Fibroblast of skin of right quadriceps (primary cell): ENCODE measurements around the gene PAPPA.

Source experiments
- DNase-seq: peaks from one replicate; pipeline ENCODE4 v3.0.0-alpha.2; 2013

Gene PAPPA

GRCh38 chr9:116391306-116391900 is 237.8 kb downstream of the PAPPA start:
- DNase-seq = peak; percentile 91

DNA sequence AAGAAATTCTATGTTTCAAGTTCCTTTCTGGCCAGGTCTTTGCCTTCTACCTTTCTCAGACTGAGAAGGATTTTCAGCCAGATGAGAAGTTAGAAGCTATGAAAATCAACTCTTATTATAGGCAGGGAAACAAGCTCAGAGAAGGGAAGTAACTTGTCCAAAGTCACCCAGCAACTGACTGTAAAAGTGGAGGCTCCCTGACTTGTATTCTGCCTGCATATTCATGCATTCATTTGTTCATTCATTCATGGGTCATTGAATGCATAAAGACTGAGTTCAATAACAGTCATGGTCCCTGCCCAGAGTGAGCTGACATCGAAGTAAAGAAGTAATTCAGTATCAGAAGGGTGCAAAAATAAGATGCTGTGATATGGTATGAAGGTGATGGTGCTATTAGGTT is 239.6 kb downstream of the PAPPA start:
- no peak for DNase-seq

DNA sequence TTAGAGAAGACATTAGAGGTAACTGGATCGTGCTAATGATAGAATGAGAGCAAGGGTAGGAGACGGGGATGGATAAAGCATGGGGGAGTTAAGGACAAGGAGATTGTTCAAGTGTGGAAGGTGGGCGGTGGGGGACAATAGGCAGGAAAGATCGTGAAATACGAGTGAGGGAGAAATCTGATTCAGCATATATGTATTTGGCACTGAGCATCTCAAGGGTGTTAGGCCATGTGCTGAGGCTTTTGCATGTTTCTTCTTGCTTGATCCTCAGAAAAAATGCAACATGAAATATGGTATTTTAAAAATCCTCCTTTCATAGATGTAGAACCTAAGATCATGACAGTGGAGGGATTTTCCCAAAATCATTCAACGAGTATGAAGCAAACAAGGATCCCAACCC is 240.5 kb downstream of the PAPPA start:
- DNase-seq = no peak

DNA sequence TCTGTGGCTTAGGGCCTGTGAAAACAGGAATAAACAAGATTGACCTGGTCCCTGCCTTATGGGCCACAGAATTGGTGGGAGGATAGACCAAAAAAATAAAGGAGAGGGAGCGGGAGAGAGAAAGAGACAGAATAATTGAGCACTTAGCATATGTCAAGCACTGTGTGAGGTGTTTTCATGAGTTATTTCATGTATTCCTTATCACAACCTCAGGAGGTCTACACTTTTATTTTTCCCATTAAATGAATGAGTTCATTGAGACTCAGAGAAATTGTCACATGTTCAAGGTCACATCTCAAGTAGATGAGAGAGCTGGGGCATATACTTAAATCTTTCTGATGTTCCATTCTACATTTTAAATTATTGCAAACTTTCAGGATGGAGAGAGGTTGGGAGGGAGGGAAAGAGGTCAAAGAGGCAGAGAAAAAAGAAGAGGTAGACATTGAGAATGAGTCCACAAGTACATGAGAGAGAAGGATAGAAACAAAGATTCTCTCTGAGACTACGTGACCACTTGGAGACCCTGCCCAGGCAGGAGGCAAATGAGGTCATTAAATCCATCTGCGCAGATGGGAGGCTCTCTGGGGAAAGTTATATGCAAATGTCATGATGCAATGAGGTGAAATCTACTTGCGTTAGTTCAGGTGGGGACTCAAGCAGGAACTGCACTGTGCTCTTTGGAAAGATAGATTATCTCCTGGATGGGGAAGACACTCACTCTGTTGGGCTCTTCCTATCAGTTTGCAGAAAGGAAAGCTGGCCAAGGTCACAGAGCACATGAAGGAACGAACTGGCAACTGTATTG is 241.5 kb downstream of the PAPPA start:
- no peak for DNase-seq

DNA sequence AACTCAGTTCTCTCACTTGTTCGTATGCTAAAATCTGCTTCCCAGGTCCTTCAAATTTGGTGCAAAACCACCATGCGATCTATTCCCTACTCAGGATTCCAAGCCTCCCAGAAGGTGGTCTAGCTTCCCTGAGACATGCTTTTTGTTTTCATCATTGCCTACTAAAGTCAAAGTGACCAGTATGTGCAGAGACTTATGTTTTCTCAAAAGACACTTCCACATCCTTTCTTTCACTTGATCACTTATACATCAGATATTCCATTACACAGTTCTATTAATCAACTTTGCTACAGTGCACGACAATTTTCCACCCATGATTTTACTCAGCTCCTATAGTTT is 242.1 kb downstream of the PAPPA start:
- no peak for DNase-seq

DNA sequence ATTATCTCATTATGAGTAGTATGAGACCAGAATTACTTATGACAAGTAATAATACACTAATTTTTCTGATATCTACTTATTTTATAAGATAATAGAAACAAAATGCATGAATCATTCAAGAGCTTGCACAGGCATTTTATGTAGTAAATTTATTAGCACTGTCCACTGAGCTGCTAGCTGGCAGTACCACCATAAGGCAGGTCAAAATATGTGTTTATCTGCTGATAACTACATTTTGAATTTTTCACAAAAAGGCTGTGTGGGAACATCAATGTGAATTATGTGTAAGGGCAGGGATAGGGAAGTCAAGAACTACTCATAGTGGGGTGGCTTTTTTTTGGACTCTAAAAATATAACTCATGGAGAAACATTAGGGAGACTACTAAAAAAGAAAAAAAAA is 249.6 kb downstream of the PAPPA start:
- DNase-seq = no peak

- DNase-seq = no peak
Observed at GRCh38 chr9:116404228-116404627, 250.6 kb downstream of the PAPPA start.

GRCh38 chr9:116405321-116405720 is 251.7 kb downstream of the PAPPA start:
- no peak for DNase-seq

GRCh38 chr9:116406469-116406868 is 252.9 kb downstream of the PAPPA start:
- DNase-seq = no peak

DNA sequence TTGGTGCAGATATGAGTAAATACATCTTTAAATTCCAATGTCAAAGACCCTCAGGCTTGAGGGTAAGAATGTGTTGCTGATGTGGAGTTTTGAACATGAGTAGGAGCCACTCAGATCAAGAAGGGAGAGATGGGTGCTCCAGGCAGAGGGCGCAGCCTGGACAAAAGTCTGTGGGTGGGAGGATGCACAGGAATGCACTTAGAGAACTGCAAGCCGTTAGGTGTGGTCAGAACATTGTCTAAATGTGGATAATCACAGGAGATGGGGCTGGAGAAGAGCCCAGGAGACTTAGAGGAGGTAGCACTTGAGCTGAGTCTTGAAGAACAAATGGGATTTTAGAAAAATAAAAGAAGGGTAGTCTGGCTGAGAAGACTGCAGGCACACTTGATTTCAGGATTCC is 255.5 kb downstream of the PAPPA start:
- no peak for DNase-seq

- DNase-seq = no peak
Observed at GRCh38 chr9:116409638-116410037, 256.0 kb downstream of the PAPPA start.

GRCh38 chr9:116411506-116411905 is 257.9 kb downstream of the PAPPA start:
- no peak for DNase-seq

- DNase-seq = no peak
Observed at GRCh38 chr9:116414374-116414773, 260.8 kb downstream of the PAPPA start.

DNA sequence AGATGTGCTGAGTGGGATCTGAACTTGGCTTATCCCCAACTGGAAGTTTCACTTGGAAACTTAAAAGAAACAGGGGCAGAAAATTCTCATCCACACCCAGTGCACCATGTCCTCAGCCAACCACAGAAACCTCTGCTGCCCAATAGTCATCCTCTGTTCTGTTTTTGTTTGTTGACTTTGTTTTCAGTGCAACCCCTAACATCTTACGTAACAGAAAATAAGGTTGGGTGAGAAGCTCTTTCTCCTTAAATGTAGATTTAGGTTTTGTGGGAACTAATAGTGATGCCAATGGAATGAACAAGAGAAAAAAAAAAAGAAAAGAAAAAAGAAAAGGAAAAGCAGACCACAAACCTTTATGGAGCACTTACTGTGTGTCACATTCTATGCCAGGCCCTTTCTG is 262.8 kb downstream of the PAPPA start:
- DNase-seq = no peak

DNA sequence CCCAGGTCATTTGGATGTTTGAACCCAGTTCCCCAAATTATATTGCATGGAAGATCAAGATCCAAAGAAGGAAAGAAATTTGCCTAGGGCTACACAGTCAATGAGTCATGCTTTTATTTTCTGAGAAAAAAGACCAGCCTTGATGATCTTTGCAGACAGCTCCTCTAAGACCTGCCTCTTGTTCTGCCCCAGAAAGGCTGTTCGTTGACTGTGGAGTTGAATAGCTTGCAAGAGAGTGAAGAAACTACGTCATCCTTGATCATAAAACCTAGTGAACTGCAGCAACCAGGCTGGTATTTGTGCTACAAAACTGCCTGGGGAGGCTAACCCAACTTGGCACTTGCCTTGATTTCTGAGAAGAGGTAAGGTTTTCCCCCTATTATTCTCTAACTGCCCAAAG is 263.9 kb downstream of the PAPPA start:
- no peak for DNase-seq

- DNase-seq = no peak
Observed at GRCh38 chr9:116419181-116419580, 265.6 kb downstream of the PAPPA start.

DNA sequence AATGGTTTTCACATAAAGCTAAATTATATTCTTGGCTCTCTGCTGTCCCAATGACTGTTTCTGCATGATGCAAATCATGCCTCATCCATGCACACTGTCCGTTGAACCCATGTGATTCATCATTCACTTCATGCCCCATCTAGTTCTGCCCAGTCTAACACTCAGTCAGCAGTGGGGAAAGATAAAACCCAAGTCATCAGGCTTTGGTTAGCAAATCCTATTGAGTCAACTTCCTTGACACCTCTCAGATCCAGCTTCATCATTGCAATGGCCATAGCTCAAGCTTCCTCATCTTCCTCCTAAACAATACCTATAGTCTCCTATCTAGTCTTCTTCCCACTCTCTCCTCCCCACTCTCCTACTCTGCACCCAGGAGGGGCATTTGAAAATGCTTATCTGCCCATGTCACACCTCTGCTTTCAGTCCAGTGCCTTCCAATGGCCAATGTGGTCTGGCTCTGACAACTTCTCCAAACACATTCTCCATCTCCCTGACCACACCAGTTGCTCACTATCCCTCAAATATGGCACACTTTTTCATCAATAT is 267.5 kb downstream of the PAPPA start:
- DNase-seq = peak; percentile 53

GRCh38 chr9:116422119-116422979 is 268.8 kb downstream of the PAPPA start:
- no peak for DNase-seq

DNA sequence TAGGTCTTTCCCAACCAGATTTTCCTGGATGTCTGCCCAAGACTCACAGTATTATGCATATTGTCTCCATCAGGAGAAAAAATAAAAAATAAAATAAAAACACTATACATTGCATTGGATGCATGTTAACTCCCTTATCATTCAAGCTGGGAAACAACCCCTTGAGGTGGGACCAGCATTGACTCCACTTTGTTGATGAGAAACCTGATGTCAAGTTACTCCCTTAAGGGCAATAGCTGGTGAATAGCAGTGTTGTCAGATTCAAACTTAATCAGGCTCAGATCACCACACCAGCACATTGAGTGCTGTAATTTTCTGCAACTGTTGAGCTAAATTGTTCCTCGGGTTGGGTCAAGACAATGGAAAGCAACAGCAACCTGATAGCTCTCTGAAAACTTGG is 269.6 kb downstream of the PAPPA start:
- no peak for DNase-seq

GRCh38 chr9:116425244-116425643 is 271.7 kb downstream of the PAPPA start:
- DNase-seq = no peak

DNA sequence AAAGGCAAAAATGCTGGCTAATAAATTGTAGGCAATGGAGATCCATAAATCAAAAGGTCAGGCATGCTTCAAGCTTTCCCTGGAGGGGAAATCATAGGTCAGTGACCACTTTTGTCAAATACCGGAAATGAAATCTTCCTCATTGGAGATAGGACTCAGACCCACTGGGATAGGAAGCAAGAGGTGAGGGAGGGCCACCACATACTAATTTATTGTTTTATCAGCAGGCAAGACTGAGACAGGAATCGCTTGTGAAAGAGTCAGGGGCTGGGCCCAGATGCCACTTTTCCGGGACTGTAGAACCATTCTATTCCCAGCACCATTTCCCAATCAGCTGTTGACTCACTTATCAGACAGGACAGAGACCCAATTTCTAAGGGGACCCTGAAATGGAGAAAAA is 277.3 kb downstream of the PAPPA start:
- DNase-seq = no peak

DNA sequence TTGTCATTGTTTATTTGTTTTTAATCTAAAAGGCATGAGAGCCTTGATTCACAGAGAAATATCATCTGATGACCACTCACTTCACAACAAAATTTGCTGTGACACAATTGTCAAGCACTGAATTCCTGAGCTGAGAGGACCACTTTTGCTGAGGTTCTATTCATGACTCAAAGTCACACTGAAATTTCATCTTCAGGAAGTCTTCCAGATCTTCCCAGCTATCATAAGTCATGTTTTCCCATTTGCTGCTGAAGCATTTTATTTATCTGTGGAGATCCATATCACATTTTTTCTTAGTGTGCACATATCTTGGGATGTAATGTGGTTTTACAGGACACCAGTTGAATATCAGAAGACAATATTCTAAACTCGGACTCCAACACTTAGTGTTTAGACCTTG is 278.5 kb downstream of the PAPPA start:
- peak; percentile 12 for DNase-seq

DNA sequence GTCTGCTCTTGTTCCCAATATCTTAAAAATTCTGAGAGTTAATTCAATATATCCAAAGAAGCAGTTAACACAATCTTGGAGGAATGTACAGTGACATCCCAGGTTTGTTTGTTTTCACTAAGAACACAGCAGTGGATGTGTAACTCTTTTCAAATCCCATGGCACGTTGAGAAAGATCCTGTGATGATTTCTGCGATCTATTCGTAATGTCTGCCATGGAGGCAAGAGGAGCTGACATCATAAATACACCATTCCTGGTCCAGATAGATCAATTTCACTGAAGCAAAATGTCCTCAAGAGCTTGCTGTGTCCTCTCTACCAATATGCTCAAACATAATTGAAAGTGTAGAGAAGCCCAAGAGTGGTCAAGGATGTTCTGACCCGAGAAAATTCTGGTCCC is 280.7 kb downstream of the PAPPA start:
- no peak for DNase-seq

GRCh38 chr9:116435706-116436105 is 282.1 kb downstream of the PAPPA start:
- DNase-seq = peak; percentile 22
